Fibroblast of the aortic adventitia (primary cell): ENCODE data around the gene BEND5. TPM values are rescaled to one million over a fixed set of nuclear protein-coding genes. Genes with fewer than 3 reads are reported as not detected.

Experiments
- DNase-seq: peaks from one replicate; pipeline ENCODE4 v3.0.0-alpha.2; 2010; ENCODE audit warnings: low read depth
- H3K4me3 ChIP-seq: 2 replicates; pipeline ENCODE4 v1.5.1; 2011; ENCODE audit warnings: low read depth, mild to moderate bottlenecking, control low read depth, low read length, moderate library complexity
- CTCF ChIP-seq: IDR thresholded peaks from 2 replicates; pipeline ENCODE4 v1.5.1; 2011; ENCODE audit warnings: mild to moderate bottlenecking, low read length, control low read depth, inconsistent platforms; ENCODE audit not compliant: insufficient read depth
- total RNA-seq: library from RNA; depleted of rRNA; stranded (reverse); fragments of >200 nt; gene quantifications from 2 replicates; pipeline ENCODE4 v1.2.3, GENCODE V29; 2012; ENCODE audit warnings: low replicate concordance

The BEND5 gene, protein sequence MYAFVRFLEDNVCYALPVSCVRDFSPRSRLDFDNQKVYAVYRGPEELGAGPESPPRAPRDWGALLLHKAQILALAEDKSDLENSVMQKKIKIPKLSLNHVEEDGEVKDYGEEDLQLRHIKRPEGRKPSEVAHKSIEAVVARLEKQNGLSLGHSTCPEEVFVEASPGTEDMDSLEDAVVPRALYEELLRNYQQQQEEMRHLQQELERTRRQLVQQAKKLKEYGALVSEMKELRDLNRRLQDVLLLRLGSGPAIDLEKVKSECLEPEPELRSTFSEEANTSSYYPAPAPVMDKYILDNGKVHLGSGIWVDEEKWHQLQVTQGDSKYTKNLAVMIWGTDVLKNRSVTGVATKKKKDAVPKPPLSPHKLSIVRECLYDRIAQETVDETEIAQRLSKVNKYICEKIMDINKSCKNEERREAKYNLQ
- total RNA-seq = 0.45 TPM in 1 of 2 replicates, not detected in the other

GRCh38 chr1:48776393-48777218, at the start of gene BEND5:
Gene BEND5, minus strand, starts transcription at chr1:48776891. Its CDS starts 60 bp downstream, at chr1:48776831.
- no peak for TF ChIP-seq CTCF
- peak; percentile 13 for DNase-seq
- H3K4me3 ChIP-seq = peak within 1 kb of the TSS; percentile 59

DNA sequence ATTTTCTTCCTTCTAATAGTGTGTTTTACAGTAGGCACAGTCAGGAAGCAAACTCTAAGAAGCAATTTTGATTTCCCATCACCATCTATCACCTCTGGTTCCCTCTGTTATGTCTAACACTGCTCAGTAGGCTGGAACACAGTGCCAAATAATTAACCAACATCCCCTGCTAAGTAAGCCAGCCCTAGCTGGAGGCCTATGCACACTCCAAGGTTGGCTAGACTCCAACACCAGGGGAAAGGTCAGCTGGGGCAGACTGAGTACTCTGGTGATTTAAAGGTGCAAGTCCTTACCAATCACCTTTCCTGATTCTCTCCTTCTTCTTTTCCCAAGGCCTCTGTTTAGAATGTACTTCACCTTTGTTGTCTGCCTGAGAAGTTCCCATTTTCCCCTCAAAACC, 46.5 kb upstream of the BEND5 start:
- DNase-seq = no peak
- TF ChIP-seq CTCF = no peak
- H3K4me3 ChIP-seq = no peak overlapping the region

DNA sequence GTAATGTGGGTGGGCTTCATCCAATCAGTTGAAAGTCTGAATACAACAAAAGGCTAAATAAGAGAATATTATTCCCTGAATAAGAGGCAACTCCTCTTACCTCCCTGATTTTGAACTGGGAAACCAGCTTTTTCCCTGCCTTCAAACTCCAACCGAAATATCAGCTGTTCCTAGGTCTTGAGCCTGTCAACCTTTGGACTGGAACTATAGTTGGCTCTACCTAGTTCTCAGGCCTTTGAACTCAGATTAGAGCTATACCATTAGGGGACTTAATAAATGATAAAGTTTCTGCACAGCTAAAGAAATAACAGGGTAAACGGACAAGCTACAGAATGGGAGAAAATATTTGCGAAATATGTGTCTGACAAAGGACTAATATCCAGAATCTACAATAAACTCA, 43.8 kb upstream of the BEND5 start:
- no peak for TF ChIP-seq CTCF
- DNase-seq = no peak
- H3K4me3 ChIP-seq = no peak overlapping the region

DNA sequence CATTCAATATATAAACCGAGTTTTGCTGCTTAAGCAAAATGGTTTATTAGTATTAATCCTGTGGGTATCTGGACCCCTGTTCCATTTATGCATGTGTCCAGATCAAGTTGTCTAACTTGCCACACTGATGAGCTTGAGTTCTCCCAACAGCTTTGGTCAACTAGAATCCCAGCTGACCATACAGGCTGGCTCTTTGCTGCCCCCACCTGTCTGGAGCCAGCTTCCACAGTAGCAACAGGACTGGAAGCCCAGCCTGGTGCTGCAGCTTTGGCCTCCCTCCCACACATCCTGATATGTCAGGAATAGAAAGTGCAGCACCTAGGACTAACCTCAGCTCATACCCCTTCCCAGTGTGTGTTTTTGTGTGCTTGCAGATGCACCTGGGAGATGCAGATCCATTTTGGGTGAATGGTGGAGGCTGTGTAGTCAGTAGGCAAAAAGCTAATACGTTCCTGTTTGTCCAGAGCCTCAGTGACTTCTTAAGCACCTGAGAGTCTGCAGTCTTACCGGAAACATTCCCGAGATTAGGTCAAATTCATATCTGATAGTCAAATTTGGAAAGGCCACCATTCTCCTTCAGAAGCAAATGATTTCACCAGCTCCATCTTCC, 40.9 kb upstream of the BEND5 start:
- no peak overlapping the region for H3K4me3 ChIP-seq
- TF ChIP-seq CTCF = peak; percentile 82
- DNase-seq = peak; percentile 49

DNA sequence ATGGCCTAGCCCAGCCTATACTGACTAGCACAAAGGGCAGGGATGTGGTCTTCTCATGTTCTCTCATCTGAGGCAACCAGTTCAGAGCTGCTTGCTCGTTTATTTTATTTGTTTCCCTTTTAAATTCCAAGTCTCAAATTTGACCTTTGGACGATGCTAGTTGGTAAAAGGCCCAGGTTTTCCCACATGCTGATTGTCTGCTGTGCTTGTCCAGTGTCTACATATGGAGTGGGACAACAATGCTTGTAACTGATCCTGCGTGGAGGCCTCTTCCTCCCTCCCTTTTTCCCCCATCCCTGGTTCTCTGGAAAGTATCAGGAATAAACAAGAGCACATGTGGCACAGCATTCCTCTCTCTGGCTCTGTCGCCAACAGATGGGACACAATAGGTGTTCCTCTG, 34.0 kb upstream of the BEND5 start:
- TF ChIP-seq CTCF = no peak
- H3K4me3 ChIP-seq = no peak overlapping the region
- DNase-seq = no peak

- no peak overlapping the region for H3K4me3 ChIP-seq
- DNase-seq = no peak
- TF ChIP-seq CTCF = no peak
Measured at GRCh38 chr1:48808496-48808895, 31.8 kb upstream of the BEND5 start.
